H9 (cell line): ENCODE measurements around the gene ATP13A3. TPM values are rescaled to one million over a fixed set of nuclear protein-coding genes. Genes with fewer than 3 reads are reported as not detected.

Source experiments
- DNase-seq: peaks from one replicate; pipeline ENCODE4 v3.0.0-alpha.2; 2017
- H2AFZ ChIP-seq: one replicate; pipeline ENCODE4 v1.6.1; 2013; ENCODE audit warnings: mild to moderate bottlenecking, low read length, control low read depth, moderate library complexity
- H2AK5ac ChIP-seq: 2 replicates; pipeline ENCODE4 v1.6.1; 2013; ENCODE audit warnings: low read length, control low read depth, mixed read lengths; ENCODE audit not compliant: insufficient read length
- H2BK120ac ChIP-seq: one replicate; pipeline ENCODE4 v1.6.1; 2013; ENCODE audit warnings: low read depth, mild to moderate bottlenecking, low read length, control low read depth, inconsistent platforms; ENCODE audit not compliant: poor library complexity, severe bottlenecking
- H2BK12ac ChIP-seq: 2 replicates; pipeline ENCODE4 v1.6.1; 2013; ENCODE audit warnings: low read length, control low read depth, mixed read lengths, low read depth; ENCODE audit not compliant: insufficient read length
- H2BK15ac ChIP-seq: 2 replicates; pipeline ENCODE4 v1.6.1; 2013; ENCODE audit warnings: low read depth, low read length, control low read depth
- H2BK20ac ChIP-seq: one replicate; pipeline ENCODE4 v1.6.1; 2013; ENCODE audit warnings: low read depth, mild to moderate bottlenecking, low read length, control low read depth, inconsistent platforms; ENCODE audit not compliant: poor library complexity, severe bottlenecking
- H2BK5ac ChIP-seq: 2 replicates; pipeline ENCODE4 v1.6.1; 2013; ENCODE audit warnings: low read length, control low read depth, mixed read lengths; ENCODE audit not compliant: insufficient read length
- H3K14ac ChIP-seq: 2 replicates; pipeline ENCODE4 v1.6.1; 2013; ENCODE audit warnings: low read length, control low read depth; ENCODE audit not compliant: insufficient read depth
- H3K18ac ChIP-seq: 2 replicates; pipeline ENCODE4 v1.6.1; 2013; ENCODE audit warnings: low read depth, mild to moderate bottlenecking, mixed read lengths, low read length, control low read depth; ENCODE audit not compliant: insufficient read length
- H3K23ac ChIP-seq: 2 replicates; pipeline ENCODE4 v1.6.1; 2013; ENCODE audit warnings: low read length, control low read depth, mixed read lengths, low read depth; ENCODE audit not compliant: insufficient read length
- H3K23me2 ChIP-seq: 2 replicates; pipeline ENCODE4 v1.6.1; 2013; ENCODE audit warnings: low read depth, mild to moderate bottlenecking, mixed read lengths, low read length, control low read depth; ENCODE audit not compliant: insufficient read length, poor library complexity, severe bottlenecking
- H3K27ac ChIP-seq: 2 replicates; pipeline ENCODE4 v1.5.1; 2013; ENCODE audit warnings: low read length, control low read depth, mixed read lengths, low read depth; ENCODE audit not compliant: insufficient read length
- H3K27me3 ChIP-seq: 2 replicates; pipeline ENCODE4 v1.6.1; 2013; ENCODE audit warnings: low read length, control low read depth, inconsistent platforms; ENCODE audit not compliant: insufficient read depth
- H3K4ac ChIP-seq: 2 replicates; pipeline ENCODE4 v1.6.1; 2013; ENCODE audit warnings: low read depth, mild to moderate bottlenecking, control low read depth, inconsistent platforms, low read length, moderate library complexity
- H3K4me1 ChIP-seq: 2 replicates; pipeline ENCODE4 v1.6.1; 2013; ENCODE audit warnings: low read length, control low read depth, inconsistent platforms; ENCODE audit not compliant: insufficient read depth
- H3K4me2 ChIP-seq: 2 replicates; pipeline ENCODE4 v1.6.1; 2013; ENCODE audit warnings: low read length, control low read depth, mixed read lengths; ENCODE audit not compliant: insufficient read length, insufficient read depth
- H3K56ac ChIP-seq: 2 replicates; pipeline ENCODE4 v1.6.1; 2013; ENCODE audit warnings: low read depth, mild to moderate bottlenecking, mixed read lengths, low read length, control low read depth; ENCODE audit not compliant: insufficient read length
- H3K79me1 ChIP-seq: 2 replicates; pipeline ENCODE4 v1.6.1; 2013; ENCODE audit warnings: low read depth, mild to moderate bottlenecking, moderate library complexity, low read length, control low read depth, inconsistent platforms; ENCODE audit not compliant: insufficient read depth, poor library complexity, severe bottlenecking
- H3K79me2 ChIP-seq: 2 replicates; pipeline ENCODE4 v1.6.1; 2013; ENCODE audit warnings: low read length, control low read depth, inconsistent platforms; ENCODE audit not compliant: insufficient read depth
- H3K9ac ChIP-seq: 2 replicates; pipeline ENCODE4 v1.6.1; 2013; ENCODE audit warnings: low read length, control low read depth, mixed read lengths; ENCODE audit not compliant: insufficient read length; ENCODE audit errors: extremely low read depth
- H3K9me3 ChIP-seq: one replicate; pipeline ENCODE4 v1.6.1; 2013; ENCODE audit warnings: low read depth, low read length, inconsistent platforms; ENCODE audit not compliant: control insufficient read depth
- H3T11ph ChIP-seq: one replicate; pipeline ENCODE4 v1.6.1; 2013; ENCODE audit warnings: mild to moderate bottlenecking, low read length, control low read depth, inconsistent platforms
- H4K20me1 ChIP-seq: one replicate; pipeline ENCODE4 v1.6.1; 2013; ENCODE audit not compliant: control insufficient read depth, insufficient read length, insufficient read depth
- H4K5ac ChIP-seq: 2 replicates; pipeline ENCODE4 v1.6.1; 2013; ENCODE audit warnings: low read depth, mild to moderate bottlenecking, mixed read lengths, low read length, control low read depth; ENCODE audit not compliant: insufficient read length
- H4K8ac ChIP-seq: replicated peaks from 2 replicates; pipeline ENCODE4 v1.6.1; 2013; ENCODE audit warnings: low read length, control low read depth, mixed read lengths, low read depth; ENCODE audit not compliant: insufficient read length
- H4K91ac ChIP-seq: 2 replicates; pipeline ENCODE4 v1.6.1; 2013; ENCODE audit warnings: low read depth, mild to moderate bottlenecking, moderate library complexity, mixed read lengths, low read length, control low read depth; ENCODE audit not compliant: insufficient read length
- H3K27ac Mint-ChIP-seq, 3 experiments: 2 replicates in 2 of 3; 3 replicates in 1 of 3; pipeline ENCODE4 v1.8.0; 2020 to 2021; ENCODE audit warnings: mixed read lengths in 3 of 3, mild to moderate bottlenecking in 1 of 3, moderate library complexity in 1 of 3
- H3K27me3 Mint-ChIP-seq: 2 replicates; pipeline ENCODE4 v1.8.0; 2021; ENCODE audit warnings: low read depth, mild to moderate bottlenecking, moderate library complexity, mixed read lengths
- H3K36me3 Mint-ChIP-seq, 3 experiments: 2 replicates in 2 of 3; 3 replicates in 1 of 3; pipeline ENCODE4 v1.8.0; 2020 to 2021; ENCODE audit warnings: low read depth in 3 of 3, mixed read lengths in 3 of 3; ENCODE audit not compliant: insufficient read depth in 1 of 3
- H3K4me1 Mint-ChIP-seq, 2 experiments: 2 replicates each; pipeline ENCODE4 v1.8.0; 2020; ENCODE audit warnings: mixed read lengths in 2 of 2
- H3K4me3 Mint-ChIP-seq, 2 experiments: 2 replicates in 1 of 2; 3 replicates in 1 of 2; pipeline ENCODE4 v1.8.0; 2020 to 2021; ENCODE audit warnings: mild to moderate bottlenecking in 2 of 2, mixed read lengths in 2 of 2, moderate library complexity in 1 of 2
- H3K9me3 Mint-ChIP-seq, 2 experiments: 2 replicates in 1 of 2; 3 replicates in 1 of 2; pipeline ENCODE4 v1.8.0; 2020; ENCODE audit warnings: mild to moderate bottlenecking in 2 of 2, mixed read lengths in 2 of 2, moderate library complexity in 1 of 2
- WGBS: extraction: QIAGEN DNeasy Blood & Tissue Kit; methylation state at CpG from one replicate; pipeline ENCODE4 v1.1.7; 2013; ENCODE audit warnings: missing lambda C conversion rate, low lambda C conversion rate, mixed read lengths; ENCODE audit not compliant: insufficient read length; ENCODE audit errors: extremely low coverage; 5-methylcytosine and 5-hydroxymethylcytosine counted together
- total RNA-seq: library from RNA; stranded (reverse); gene quantifications from 2 replicates; pipeline ENCODE4 v1.2.1, GENCODE V29; 2021
- TF ChIP-seq, protein P1 (sequence below): fragments of 200-600 bp; sonication (generic); conservative IDR thresholded peaks from 3 replicates; pipeline ENCODE4 v1.8.0; 2021; ENCODE audit warnings: antibody characterized with exemption, mild to moderate bottlenecking

Gene ATP13A3
- total RNA-seq, 1 experiment from 2014 or later: 78.5 TPM

DNA sequence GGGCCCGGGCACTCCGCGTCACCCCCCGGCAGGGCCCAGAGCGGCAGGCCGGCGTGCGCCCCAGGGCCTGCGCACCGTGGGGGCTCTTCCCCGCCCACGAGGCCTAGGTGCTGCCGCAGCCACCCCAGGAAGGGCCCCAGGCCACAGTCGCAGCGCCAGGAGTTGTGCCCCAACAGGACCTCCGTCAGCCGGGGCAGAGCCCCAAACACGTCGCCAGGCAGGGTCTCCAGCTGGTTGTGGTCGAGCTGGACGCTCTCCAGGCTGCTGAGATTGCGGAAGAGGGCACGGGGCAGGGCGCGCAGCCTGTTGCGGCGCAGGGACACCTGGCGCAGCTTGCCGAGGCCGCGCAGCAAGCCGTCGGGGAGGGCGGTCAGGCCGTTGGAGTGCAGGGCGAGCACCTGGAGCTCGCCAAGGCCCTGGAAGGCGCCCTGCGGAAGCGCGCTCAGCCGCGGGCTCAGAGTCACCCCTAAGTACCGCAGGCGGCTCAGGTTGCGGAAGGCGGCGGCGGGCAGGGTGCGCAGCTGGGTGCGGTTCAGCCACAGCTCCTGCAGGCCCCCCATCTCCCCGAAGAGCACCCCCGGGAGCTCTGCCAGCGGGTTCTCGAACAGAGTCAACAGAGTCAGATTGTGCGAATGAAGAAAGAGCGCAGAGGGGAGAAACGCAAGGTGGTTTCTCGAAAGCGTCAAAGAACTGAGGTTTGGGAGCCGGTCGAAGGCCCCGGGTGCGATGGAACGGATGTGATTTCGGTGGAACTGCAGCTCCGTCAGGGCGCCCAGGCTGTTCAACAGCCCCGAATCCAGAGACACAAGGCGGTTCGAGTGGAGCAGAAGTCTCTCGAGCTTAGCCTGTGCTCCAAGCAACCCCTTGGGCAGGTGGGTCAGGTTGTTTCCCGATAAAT is 89.7 kb downstream of the ATP13A3 start:
- peak overlapping the region; percentile 62 for H3K4me2 ChIP-seq
- H3K9me3 Mint-ChIP-seq: no peaks in the 10 kb centered on the region; a peak in 1 of 5 replicates

More for the DNA sequence above, 89.7 kb downstream of the ATP13A3 start:
- no peak overlapping the region for H3K14ac ChIP-seq
- H3K79me2 ChIP-seq: no peaks in the 10 kb centered on the region
- H2AK5ac ChIP-seq: no peak overlapping the region
- Mint-ChIP-seq H3K4me1 (peaks cover 8 to 22% of the 10 kb centered on the region in 2 experiments), H3K36me3 (no peaks in the 10 kb centered on the region), H3K27ac (no peak overlapping the region), H3K27me3 (peaks cover 2% of the 10 kb centered on the region; the same call in 1 of the 2 replicates), H3K4me3 (no peak overlapping the region; a peak in 1 of 5 replicates)
- H4K5ac ChIP-seq: no peak overlapping the region
- WGBS: no CpG with 5 or more reads among the region's 73 CpGs
- no peaks in the 10 kb centered on the region for H4K20me1 ChIP-seq
- H4K8ac ChIP-seq: no peak overlapping the region
- no peak overlapping the region for H3K23ac ChIP-seq
- H3K27ac ChIP-seq: no peak overlapping the region
- no peak overlapping the region for H2BK5ac ChIP-seq
- no peak overlapping the region for H2BK12ac ChIP-seq
- H3K4ac ChIP-seq: no peak overlapping the region
- peaks cover 16% of the 10 kb centered on the region; the same call in 1 of the 2 replicates for H3K27me3 ChIP-seq
- H2BK120ac ChIP-seq: no peak overlapping the region
- peak; percentile 66 for DNase-seq
- TF ChIP-seq, protein P1, sequence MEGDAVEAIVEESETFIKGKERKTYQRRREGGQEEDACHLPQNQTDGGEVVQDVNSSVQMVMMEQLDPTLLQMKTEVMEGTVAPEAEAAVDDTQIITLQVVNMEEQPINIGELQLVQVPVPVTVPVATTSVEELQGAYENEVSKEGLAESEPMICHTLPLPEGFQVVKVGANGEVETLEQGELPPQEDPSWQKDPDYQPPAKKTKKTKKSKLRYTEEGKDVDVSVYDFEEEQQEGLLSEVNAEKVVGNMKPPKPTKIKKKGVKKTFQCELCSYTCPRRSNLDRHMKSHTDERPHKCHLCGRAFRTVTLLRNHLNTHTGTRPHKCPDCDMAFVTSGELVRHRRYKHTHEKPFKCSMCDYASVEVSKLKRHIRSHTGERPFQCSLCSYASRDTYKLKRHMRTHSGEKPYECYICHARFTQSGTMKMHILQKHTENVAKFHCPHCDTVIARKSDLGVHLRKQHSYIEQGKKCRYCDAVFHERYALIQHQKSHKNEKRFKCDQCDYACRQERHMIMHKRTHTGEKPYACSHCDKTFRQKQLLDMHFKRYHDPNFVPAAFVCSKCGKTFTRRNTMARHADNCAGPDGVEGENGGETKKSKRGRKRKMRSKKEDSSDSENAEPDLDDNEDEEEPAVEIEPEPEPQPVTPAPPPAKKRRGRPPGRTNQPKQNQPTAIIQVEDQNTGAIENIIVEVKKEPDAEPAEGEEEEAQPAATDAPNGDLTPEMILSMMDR: no peak
- H3K4me1 ChIP-seq: peaks cover 2% of the 10 kb centered on the region; the same call in 1 of the 2 replicates
- peaks cover 11% of the 10 kb centered on the region for H3K23me2 ChIP-seq
- no peak overlapping the region for H3T11ph ChIP-seq
- peak overlapping the region; percentile 46 for H3K18ac ChIP-seq
- no peak overlapping the region for H2AFZ ChIP-seq
- no peak overlapping the region for H4K91ac ChIP-seq
- H3K9me3 ChIP-seq: no peaks in the 10 kb centered on the region
- no peak overlapping the region for H3K9ac ChIP-seq
- H3K56ac ChIP-seq: no peak overlapping the region
- no peaks in the 10 kb centered on the region for H3K79me1 ChIP-seq
- no peak overlapping the region for H2BK15ac ChIP-seq
- no peak overlapping the region for H2BK20ac ChIP-seq
